GM12801 (cell line): ENCODE data around the gene FHIT.

Experiments used
- CTCF ChIP-seq: IDR thresholded peaks from one replicate; pipeline ENCODE4 v1.5.1; 2011; ENCODE audit warnings: control low read depth; ENCODE audit not compliant: insufficient read length; ENCODE audit errors: extremely low read depth

The FHIT gene

GRCh38 chr3:60364475-60364874, 886.8 kb downstream of the FHIT start:
- no peak for TF ChIP-seq CTCF

GRCh38 chr3:60363817-60364216, 887.4 kb downstream of the FHIT start:
- no peak for TF ChIP-seq CTCF

GRCh38 chr3:60355825-60356224, 895.4 kb downstream of the FHIT start:
- TF ChIP-seq CTCF: no peak

- no peak for TF ChIP-seq CTCF
Observed at GRCh38 chr3:60351481-60351880, 899.8 kb downstream of the FHIT start.

- TF ChIP-seq CTCF: no peak
Observed at GRCh38 chr3:60344340-60344739, 906.9 kb downstream of the FHIT start.

- no peak for TF ChIP-seq CTCF
Observed at GRCh38 chr3:60343831-60344230, 907.4 kb downstream of the FHIT start.

GRCh38 chr3:60339304-60339703, 911.9 kb downstream of the FHIT start:
- no peak for TF ChIP-seq CTCF

- TF ChIP-seq CTCF: no peak
Observed at GRCh38 chr3:60337421-60337820, 913.8 kb downstream of the FHIT start.
